Neuronal stem cell (in vitro differentiated cells): ENCODE data around the gene SGTA.
A peak's percentile ranks its signal among the peaks of the same experiment; 100 is the strongest.

Experiments used
- DNase-seq: peaks from one replicate; pipeline ENCODE4 v3.0.0-alpha.2; 2013; ENCODE audit warnings: low spot score
- H2AFZ ChIP-seq: one replicate; pipeline ENCODE4 v1.6.1; 2013; ENCODE audit warnings: mild to moderate bottlenecking, low read length, inconsistent platforms
- H2AK5ac ChIP-seq: 2 replicates; pipeline ENCODE4 v1.6.1; 2013; ENCODE audit warnings: low read depth, mild to moderate bottlenecking, inconsistent platforms, low read length, moderate library complexity, mixed read lengths
- H2BK120ac ChIP-seq: 2 replicates; pipeline ENCODE4 v1.6.1; 2013; ENCODE audit warnings: low read depth, mild to moderate bottlenecking, inconsistent platforms, low read length, moderate library complexity, mixed read lengths
- H2BK12ac ChIP-seq: one replicate; pipeline ENCODE4 v1.6.1; 2013; ENCODE audit warnings: low read length, inconsistent platforms
- H2BK15ac ChIP-seq: 2 replicates; pipeline ENCODE4 v1.6.1; 2013; ENCODE audit warnings: mild to moderate bottlenecking, low read length, inconsistent platforms, mixed read lengths
- H2BK5ac ChIP-seq: one replicate; pipeline ENCODE4 v1.6.1; 2013; ENCODE audit warnings: inconsistent platforms, mild to moderate bottlenecking, low read length, moderate library complexity
- H3K14ac ChIP-seq: one replicate; pipeline ENCODE4 v1.6.1; 2013; ENCODE audit warnings: low read length, inconsistent platforms
- H3K18ac ChIP-seq: 2 replicates; pipeline ENCODE4 v1.6.1; 2013; ENCODE audit warnings: low read length, inconsistent platforms
- H3K23ac ChIP-seq: 2 replicates; pipeline ENCODE4 v1.6.1; 2013; ENCODE audit warnings: low read depth, mild to moderate bottlenecking, mixed read lengths, low read length, inconsistent platforms; ENCODE audit not compliant: poor library complexity
- H3K27ac ChIP-seq: replicated peaks from 3 replicates; pipeline ENCODE4 v1.5.1; 2013; ENCODE audit warnings: low read length, inconsistent platforms
- H3K27me3 ChIP-seq, 3 experiments: 2 replicates each; pipeline ENCODE4 v1.6.1; 2013; ENCODE audit warnings: low read length in 3 of 3, mild to moderate bottlenecking in 2 of 3, inconsistent platforms in 1 of 3, low read depth in 1 of 3, mixed read lengths in 1 of 3, moderate library complexity in 1 of 3; ENCODE audit not compliant: control insufficient read depth in 3 of 3, insufficient read depth in 3 of 3
- H3K36me3 ChIP-seq, 2 donors: replicated peaks in 1 of 2; 2 replicates each; pipeline ENCODE4 v1.6.1; 2013; ENCODE audit warnings: low read length in 2 of 2; ENCODE audit not compliant: control insufficient read depth in 2 of 2, insufficient read depth in 2 of 2
- H3K4ac ChIP-seq: 2 replicates; pipeline ENCODE4 v1.6.1; 2013; ENCODE audit warnings: inconsistent platforms, mild to moderate bottlenecking, low read length, moderate library complexity
- H3K4me1 ChIP-seq, 2 donors: 1 replicate in 1 of 2; 2 replicates in 1 of 2; pipeline ENCODE4 v1.6.1; 2013; ENCODE audit warnings: low read length in 2 of 2, low read depth in 1 of 2; ENCODE audit not compliant: control insufficient read depth in 2 of 2, insufficient read depth in 1 of 2
- H3K4me2 ChIP-seq: one replicate; pipeline ENCODE4 v1.6.1; 2013; ENCODE audit warnings: mild to moderate bottlenecking, low read length, inconsistent platforms; ENCODE audit not compliant: insufficient read depth, poor library complexity, severe bottlenecking
- H3K4me3 ChIP-seq, 2 donors: 2 replicates each; pipeline ENCODE4 v1.5.1; 2013; ENCODE audit warnings: low read length in 2 of 2, mild to moderate bottlenecking in 2 of 2, inconsistent platforms in 1 of 2, moderate library complexity in 1 of 2
- H3K79me1 ChIP-seq: one replicate; pipeline ENCODE4 v1.6.1; 2013; ENCODE audit warnings: low read depth, mild to moderate bottlenecking, inconsistent platforms, low read length, moderate library complexity
- H3K9ac ChIP-seq: one replicate; pipeline ENCODE4 v1.6.1; 2013; ENCODE audit warnings: mild to moderate bottlenecking, low read depth, low read length, inconsistent platforms; ENCODE audit not compliant: poor library complexity
- H3K9me3 ChIP-seq, 2 donors: replicated peaks in 1 of 2; 2 replicates each; pipeline versions ENCODE3 to v1.6.1; 2013; ENCODE audit warnings: low read length in 2 of 2, mild to moderate bottlenecking in 2 of 2, inconsistent platforms in 1 of 2, low read depth in 1 of 2, mixed read lengths in 1 of 2, moderate library complexity in 1 of 2; ENCODE audit not compliant: control insufficient read depth in 2 of 2, insufficient read depth in 1 of 2
- H4K8ac ChIP-seq: one replicate; pipeline ENCODE4 v1.6.1; 2013; ENCODE audit warnings: low read depth, mild to moderate bottlenecking, inconsistent platforms, low read length, moderate library complexity
- H4K91ac ChIP-seq: one replicate; pipeline ENCODE4 v1.6.1; 2013; ENCODE audit warnings: low read length, low read depth, mild to moderate bottlenecking, inconsistent platforms; ENCODE audit not compliant: poor library complexity
- WGBS, 2 donors: extraction: QIAGEN DNeasy Blood & Tissue Kit; methylation state at CpG; one replicate each; pipeline ENCODE4 v1.1.7; 2013; ENCODE audit warnings: missing lambda C conversion rate in 2 of 2, mixed read lengths in 1 of 2; ENCODE audit not compliant: insufficient read length in 2 of 2, insufficient replicate concordance in 1 of 2; ENCODE audit errors: extremely low coverage in 2 of 2; 5-methylcytosine and 5-hydroxymethylcytosine counted together

SGTA gene

DNA sequence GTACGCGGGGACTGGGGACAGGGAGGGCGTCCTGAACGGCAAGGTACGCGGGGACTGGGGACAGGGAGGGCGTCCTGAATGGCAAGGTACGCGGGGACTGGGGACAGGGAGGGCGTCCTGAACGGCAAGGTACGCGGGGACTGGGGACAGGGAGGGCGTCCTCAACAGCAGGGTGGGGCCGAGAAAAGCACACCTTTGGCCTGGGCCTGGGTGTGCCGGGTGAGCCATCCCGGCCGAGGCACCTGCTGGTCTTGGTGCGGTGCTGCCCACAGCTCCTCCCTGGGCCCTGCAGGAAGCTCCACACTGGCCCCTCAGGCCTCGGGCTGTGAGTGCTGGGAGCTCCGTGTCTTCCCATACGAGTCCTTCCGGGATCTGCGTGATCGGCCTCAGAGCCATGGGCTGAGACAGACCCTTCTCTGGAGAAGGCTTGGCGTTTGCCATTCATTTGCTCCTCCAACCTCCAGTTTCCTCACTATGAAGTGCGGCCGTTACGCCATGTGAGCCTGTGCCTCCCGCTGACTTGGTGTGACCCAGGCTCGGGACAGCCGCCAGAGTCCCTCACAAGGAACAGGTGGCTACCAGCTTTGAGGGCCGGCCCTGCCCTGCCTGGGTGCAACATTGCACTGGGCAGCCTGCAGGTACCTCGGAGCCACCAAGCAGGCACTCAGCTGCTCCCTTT is 28.8 kb upstream of the SGTA start:
- Histone ChIP-seq H2AK5ac (no peak overlapping the region), H2AFZ (no peak overlapping the region), H3K79me1 (no peaks in the 10 kb centered on the region), H2BK120ac (no peak overlapping the region), H3K4me2 (no peak overlapping the region), H2BK12ac (no peak overlapping the region), H2BK5ac (no peak overlapping the region), H3K18ac (no peak overlapping the region), H3K23ac (no peak overlapping the region), H3K4me1 (no peaks in the 10 kb centered on the region), H2BK15ac (no peak overlapping the region), H4K91ac (no peak overlapping the region), H3K4ac (no peak overlapping the region), H3K9ac (peak overlapping the region; percentile 53), H3K4me3 (no peak overlapping the region), H4K8ac (no peak overlapping the region), H3K27ac (no peak overlapping the region), H3K9me3 (no peaks in the 10 kb centered on the region), H3K36me3 (peaks cover 51 to 80% of the 10 kb centered on the region in 2 donors), H3K27me3 (no peaks in the 10 kb centered on the region), H3K14ac (no peak overlapping the region)
- DNase-seq = no peak
- no CpG with 5 or more reads among the region's 34 CpGs for WGBS, 2 donors

DNA sequence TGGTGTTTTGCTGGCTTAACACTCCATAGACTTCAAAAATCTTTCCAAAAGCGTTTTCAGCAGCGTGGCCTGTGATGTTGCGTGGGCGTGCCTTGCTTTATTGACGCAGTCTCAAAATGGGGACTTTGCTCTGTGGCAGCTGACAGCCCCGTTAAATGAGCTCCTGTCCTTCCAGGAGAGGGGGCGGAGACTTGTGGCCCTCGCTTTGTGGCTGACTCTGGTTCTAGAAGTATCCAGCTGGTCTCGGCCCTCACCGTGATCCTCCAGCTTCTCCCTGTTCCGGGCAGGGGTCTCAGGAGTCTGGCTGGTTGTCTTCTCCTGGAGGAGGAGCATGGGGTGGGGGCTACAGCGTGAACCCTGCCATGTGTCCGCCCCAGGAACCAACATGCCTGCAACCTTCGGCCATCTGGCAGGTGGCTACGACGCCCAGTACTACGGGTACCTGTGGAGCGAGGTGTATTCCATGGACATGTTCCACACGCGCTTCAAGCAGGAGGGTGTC is 28.2 kb upstream of the SGTA start:
- H3K4ac ChIP-seq = no peak overlapping the region
- H3K27me3 ChIP-seq = no peaks in the 10 kb centered on the region
- peak overlapping the region; percentile 53 for H3K9ac ChIP-seq
- no peak overlapping the region for H2AFZ ChIP-seq
- no peak overlapping the region for H3K23ac ChIP-seq
- H3K18ac ChIP-seq = no peak overlapping the region
- H4K91ac ChIP-seq = no peak overlapping the region
- no peak overlapping the region for H3K4me2 ChIP-seq
- WGBS, 2 donors = no CpG with 5 or more reads among the region's 20 CpGs
- H2AK5ac ChIP-seq = no peak overlapping the region
- no peaks in the 10 kb centered on the region for H3K9me3 ChIP-seq
- no peak overlapping the region for H2BK120ac ChIP-seq
- no peak overlapping the region for H3K27ac ChIP-seq
- H4K8ac ChIP-seq = no peak overlapping the region
- no peak overlapping the region for H2BK5ac ChIP-seq
- H3K79me1 ChIP-seq = peaks cover 2% of the 10 kb centered on the region
- no peak overlapping the region for H3K14ac ChIP-seq
- DNase-seq = no peak
- no peaks in the 10 kb centered on the region for H3K4me1 ChIP-seq
- H3K4me3 ChIP-seq = no peak overlapping the region
- H2BK15ac ChIP-seq = no peak overlapping the region
- peaks cover 57 to 86% of the 10 kb centered on the region in 2 donors for H3K36me3 ChIP-seq
- H2BK12ac ChIP-seq = no peak overlapping the region

- peaks cover 2% of the 10 kb centered on the region for H3K79me1 ChIP-seq
- H3K27ac ChIP-seq = no peak overlapping the region
- no peak overlapping the region for H3K4ac ChIP-seq
- H3K4me3 ChIP-seq = no peak overlapping the region
- H3K23ac ChIP-seq = peak overlapping the region; percentile 65
- no peak overlapping the region for H3K4me2 ChIP-seq
- no peak for DNase-seq
- no peaks in the 10 kb centered on the region for H3K9me3 ChIP-seq
- no peak overlapping the region for H2AFZ ChIP-seq
- H4K91ac ChIP-seq = no peak overlapping the region
- H4K8ac ChIP-seq = no peak overlapping the region
- H2BK120ac ChIP-seq = no peak overlapping the region
- H2AK5ac ChIP-seq = no peak overlapping the region
- peaks cover 63 to 93% of the 10 kb centered on the region in 2 donors for H3K36me3 ChIP-seq
- no CpG with 5 or more reads among the region's 58 CpGs for WGBS, 2 donors
- H3K14ac ChIP-seq = no peak overlapping the region
- H2BK15ac ChIP-seq = no peak overlapping the region
- H3K9ac ChIP-seq = peak overlapping the region; percentile 44
- H3K18ac ChIP-seq = no peak overlapping the region
- no peak overlapping the region for H2BK12ac ChIP-seq
- H3K4me1 ChIP-seq = no peaks in the 10 kb centered on the region
- no peak overlapping the region for H2BK5ac ChIP-seq
- H3K27me3 ChIP-seq = no peaks in the 10 kb centered on the region
Measured at GRCh38 chr19:2810141-2811091, 27.3 kb upstream of the SGTA start.
